ENCODE results near the gene EPHB6. TPM values are rescaled to one million over a fixed set of nuclear protein-coding genes. Genes with fewer than 3 reads are reported as not detected.

The EPHB6 gene
- total and polyA plus RNA-seq, 5 experiments from 2014 or later: 10.2 to 57.4 (median 23.3) TPM

- POLR2A ChIA-PET: interaction anchor here (1.0 kb wide), 1 partner anchor 60 kb away, joined by 3 read pairs; no protein-coding TSS in a partner anchor
- ATAC-seq (no peak), DNase-seq (peak in 1 of 10 donors; percentile 52)
- H3K9me3 Mint-ChIP-seq: no peaks in the 10 kb centered on the region
- H3K4me1 Mint-ChIP-seq: peaks cover 0 to 5% (median under 1%) of the 10 kb centered on the region in 4 donors
- H3K27ac Mint-ChIP-seq: peak overlapping the region in 1 of 10 donors; percentile 27
- H3K4me3 Mint-ChIP-seq: no peak overlapping the region
- H3K36me3 Mint-ChIP-seq: peaks cover 0 to 19% (median 2%) of the 10 kb centered on the region in 3 donors
- H3K27me3 Mint-ChIP-seq: no peaks in the 10 kb centered on the region
These were observed 13.5 kb downstream of the EPHB6 start for GRCh38 chr7:142868188-142868985.

GRCh38 chr7:142868986-142869415 is 14.1 kb downstream of the EPHB6 start:
- Mint-ChIP-seq H3K4me1 (peaks cover 0 to 5% (median 2%) of the 10 kb centered on the region in 4 donors), H3K36me3 (peaks cover 0 to 13% (median 2%) of the 10 kb centered on the region in 3 donors), H3K9me3 (no peaks in the 10 kb centered on the region), H3K4me3 (no peak overlapping the region), H3K27me3 (no peaks in the 10 kb centered on the region), H3K27ac (no peak overlapping the region)
- DNase-seq (peak in 1 of 10 donors; percentile 58), ATAC-seq (no peak)
- POLR2A ChIA-PET: interaction anchor here (1.0 kb wide), 1 partner anchor 60 kb away, joined by 3 read pairs; no protein-coding TSS in a partner anchor

DNA sequence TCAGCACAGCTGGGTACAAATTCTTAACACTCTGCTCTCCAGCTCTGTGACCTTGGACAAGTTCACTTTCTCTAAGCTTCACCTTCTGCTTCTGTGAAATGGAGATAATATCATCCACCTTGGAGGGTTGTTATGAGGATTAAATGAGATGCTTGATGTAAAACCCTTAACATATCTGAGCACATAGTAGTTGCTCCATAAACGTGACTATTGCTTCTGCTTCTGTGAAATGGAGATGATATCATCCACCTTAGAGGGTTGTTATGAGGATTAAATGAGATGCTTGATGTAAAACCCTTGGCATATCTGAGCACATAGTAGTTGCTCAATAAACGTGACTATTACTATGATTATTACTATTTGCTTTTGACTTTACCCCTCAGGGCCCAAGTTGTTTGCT is 14.6 kb downstream of the EPHB6 start:
- Mint-ChIP-seq H3K27me3 (no peaks in the 10 kb centered on the region), H3K27ac (no peak overlapping the region), H3K4me3 (no peak overlapping the region), H3K4me1 (peaks cover 0 to 5% (median 2%) of the 10 kb centered on the region in 4 donors), H3K36me3 (peaks cover 0 to 9% (median 2%) of the 10 kb centered on the region in 3 donors), H3K9me3 (no peaks in the 10 kb centered on the region)
- POLR2A ChIA-PET: interaction anchor here (1.0 kb wide), 1 partner anchor 61 kb away, joined by 3 read pairs; no protein-coding TSS in a partner anchor
- DNase-seq (no peak), ATAC-seq (no peak)

DNA sequence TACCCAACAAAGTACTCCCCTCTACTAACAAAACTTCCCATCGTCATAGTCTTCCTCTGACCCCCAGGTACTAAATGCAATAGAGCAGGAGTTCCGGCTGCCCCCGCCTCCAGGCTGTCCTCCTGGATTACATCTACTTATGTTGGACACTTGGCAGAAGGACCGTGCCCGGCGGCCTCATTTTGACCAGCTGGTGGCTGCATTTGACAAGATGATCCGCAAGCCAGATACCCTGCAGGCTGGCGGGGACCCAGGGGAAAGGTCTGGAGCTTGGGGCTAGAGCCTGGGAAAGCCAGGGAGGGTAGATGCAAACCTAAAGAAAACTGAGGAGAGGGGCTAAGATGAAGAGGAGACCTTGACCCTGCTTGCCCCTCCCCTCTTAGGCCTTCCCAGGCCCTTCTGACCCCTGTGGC is 15.3 kb downstream of the EPHB6 start:
- peaks cover 0 to 9% (median 2%) of the 10 kb centered on the region in 3 donors for H3K36me3 Mint-ChIP-seq
- no peak overlapping the region for H3K4me3 Mint-ChIP-seq
- DNase-seq (peak in 1 of 10 donors; percentile 62), ATAC-seq (no peak)
- peak overlapping the region in 1 of 10 donors; percentile 3 for H3K27ac Mint-ChIP-seq
- no peaks in the 10 kb centered on the region for H3K27me3 Mint-ChIP-seq
- H3K9me3 Mint-ChIP-seq: no peaks in the 10 kb centered on the region
- peaks cover 0 to 4% (median 2%) of the 10 kb centered on the region in 4 donors for H3K4me1 Mint-ChIP-seq
- POLR2A ChIA-PET: no interaction called here

GRCh38 chr7:142870566-142871259 is 15.8 kb downstream of the EPHB6 start:
- Mint-ChIP-seq H3K27me3 (no peaks in the 10 kb centered on the region), H3K9me3 (peaks cover 0 to 2% (median 0%) of the 10 kb centered on the region in 9 donors), H3K27ac (no peak overlapping the region), H3K36me3 (peaks cover 0 to 9% (median 2%) of the 10 kb centered on the region in 3 donors), H3K4me3 (no peak overlapping the region), H3K4me1 (peaks cover 0 to 4% (median under 1%) of the 10 kb centered on the region in 4 donors)
- ATAC-seq: no peak
- DNase-seq: peak in 1 of 10 donors; percentile 9
- POLR2A ChIA-PET: no interaction called here

GRCh38 chr7:142871260-142872105 is 16.6 kb downstream of the EPHB6 start:
- Mint-ChIP-seq H3K9me3 (peaks cover 0 to 3% (median 0%) of the 10 kb centered on the region in 9 donors), H3K4me3 (no peak overlapping the region), H3K27me3 (no peaks in the 10 kb centered on the region), H3K4me1 (peaks cover 0 to 4% (median 0%) of the 10 kb centered on the region in 4 donors), H3K27ac (no peak overlapping the region), H3K36me3 (peaks cover 0 to 9% (median 2%) of the 10 kb centered on the region in 3 donors)
- POLR2A ChIA-PET: no interaction called here
- no peak for ATAC-seq
- DNase-seq: peak in 1 of 10 donors; percentile 9

GRCh38 chr7:142872106-142872675 is 17.3 kb downstream of the EPHB6 start:
- Mint-ChIP-seq H3K36me3 (peaks cover 0 to 9% (median 2%) of the 10 kb centered on the region in 3 donors), H3K27ac (no peak overlapping the region), H3K4me3 (no peak overlapping the region), H3K27me3 (no peaks in the 10 kb centered on the region), H3K4me1 (peaks cover 0 to 4% (median 0%) of the 10 kb centered on the region in 4 donors), H3K9me3 (peaks cover 0 to 3% (median 0%) of the 10 kb centered on the region in 9 donors)
- POLR2A ChIA-PET: interaction anchor here (1.0 kb wide), 1 partner anchor 9 kb away, joined by 3 read pairs; no protein-coding TSS in a partner anchor
- DNase-seq: peak in 2 of 10 donors; percentile 11 to 46
- ATAC-seq: no peak

DNA sequence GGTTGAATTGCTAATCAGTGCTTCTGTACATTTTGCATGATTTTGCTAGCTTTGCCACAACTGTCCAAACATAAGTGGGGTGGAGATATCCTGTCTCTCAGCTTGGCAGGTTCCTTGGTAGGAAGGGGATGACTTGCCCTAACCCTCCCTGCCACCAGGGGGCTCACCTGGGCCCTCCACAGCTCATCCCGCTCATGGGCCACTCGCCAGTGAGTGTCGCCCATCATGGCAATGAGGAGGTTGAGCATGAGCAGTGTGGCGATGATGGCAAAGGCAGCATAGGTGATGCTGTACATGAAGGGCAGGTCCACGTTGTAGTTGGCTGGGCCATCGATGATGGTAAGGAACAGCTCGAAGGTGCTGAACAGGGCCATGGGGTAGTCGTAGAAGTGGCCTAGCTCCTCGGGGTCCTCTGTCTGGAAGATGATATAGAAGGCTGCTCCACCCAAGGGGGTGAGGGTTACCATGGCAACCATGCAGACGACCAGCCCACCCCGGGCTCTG is 18.5 kb downstream of the EPHB6 start:
- POLR2A ChIA-PET: interaction anchor here (0.6 to 1.0 kb wide), 2 partner anchors 8 to 1175 kb away, joined by 3 read pairs; no protein-coding TSS in a partner anchor
- Mint-ChIP-seq H3K27ac (no peak overlapping the region), H3K36me3 (peaks cover 0 to 9% (median 2%) of the 10 kb centered on the region in 3 donors), H3K27me3 (no peaks in the 10 kb centered on the region), H3K9me3 (peaks cover 0 to 3% (median 0%) of the 10 kb centered on the region in 9 donors), H3K4me1 (peaks cover 0 to 4% (median 0%) of the 10 kb centered on the region in 4 donors), H3K4me3 (no peak overlapping the region)
- no peak for ATAC-seq
- peak in 2 of 10 donors; percentile 17 to 20 for DNase-seq

DNA sequence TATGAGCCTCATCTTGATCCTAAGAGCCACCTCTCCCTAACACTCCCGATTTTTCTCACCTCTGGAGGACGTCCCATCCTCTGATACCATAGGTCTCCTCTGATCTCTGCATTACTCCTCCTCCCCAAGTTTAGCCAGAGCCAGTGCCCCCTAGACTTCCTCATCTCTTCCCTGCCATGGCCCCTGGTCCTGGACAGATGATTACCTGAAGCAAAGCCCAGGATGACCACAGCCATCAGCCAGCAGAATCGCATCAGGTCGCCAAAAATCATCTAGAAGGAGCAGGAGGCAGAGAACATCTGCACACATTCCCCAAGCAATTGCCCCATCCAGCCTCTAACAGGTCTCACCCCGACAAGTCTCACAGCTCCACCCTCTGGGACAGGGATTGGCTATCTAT is 19.0 kb downstream of the EPHB6 start:
- peaks cover 0 to 4% (median 0%) of the 10 kb centered on the region in 4 donors for H3K4me1 Mint-ChIP-seq
- POLR2A ChIA-PET: no interaction called here
- no peaks in the 10 kb centered on the region for H3K27me3 Mint-ChIP-seq
- no peak for ATAC-seq
- DNase-seq: no peak
- H3K4me3 Mint-ChIP-seq: no peak overlapping the region
- H3K9me3 Mint-ChIP-seq: peaks cover 0 to 3% (median 0%) of the 10 kb centered on the region in 9 donors
- H3K36me3 Mint-ChIP-seq: peaks cover 0 to 7% (median 2%) of the 10 kb centered on the region in 3 donors
- H3K27ac Mint-ChIP-seq: no peak overlapping the region

GRCh38 chr7:142874409-142874808 is 19.5 kb downstream of the EPHB6 start:
- H3K36me3 Mint-ChIP-seq: peaks cover 0 to 7% (median 2%) of the 10 kb centered on the region in 3 donors

GRCh38 chr7:142874837-142875236 is 20.0 kb downstream of the EPHB6 start:
- H3K4me3 Mint-ChIP-seq: no peak overlapping the region
- peaks cover 0 to 4% (median 2%) of the 10 kb centered on the region in 3 donors for H3K36me3 Mint-ChIP-seq
- peaks cover 0 to 3% (median 0%) of the 10 kb centered on the region in 9 donors for H3K9me3 Mint-ChIP-seq
- peak overlapping the region in 1 of 10 donors; percentile 74 for H3K27ac Mint-ChIP-seq
- POLR2A ChIA-PET: no interaction called here
- H3K4me1 Mint-ChIP-seq: peaks cover 0 to 4% (median 0%) of the 10 kb centered on the region in 4 donors
- ATAC-seq (no peak), DNase-seq (no peak)
- H3K27me3 Mint-ChIP-seq: no peaks in the 10 kb centered on the region

More at GRCh38 chr7:142874409-142874808, 19.5 kb downstream of the EPHB6 start:
- POLR2A ChIA-PET: no interaction called here
- ATAC-seq (no peak), DNase-seq (no peak)
- peaks cover 0 to 3% (median 0%) of the 10 kb centered on the region in 9 donors for H3K9me3 Mint-ChIP-seq
- H3K4me1 Mint-ChIP-seq: peaks cover 0 to 4% (median 0%) of the 10 kb centered on the region in 4 donors
- H3K27me3 Mint-ChIP-seq: no peaks in the 10 kb centered on the region
- peak overlapping the region in 1 of 10 donors; percentile 74 for H3K27ac Mint-ChIP-seq
- H3K4me3 Mint-ChIP-seq: no peak overlapping the region
